Loucy (cell line): ENCODE measurements around the gene NHERF1.

Source experiments
- EZH2phosphoT487 ChIP-seq: fragments of 200-600 bp; IDR thresholded peaks from 2 replicates; pipeline ENCODE4 v1.6.1; 2018; ENCODE audit warnings: antibody characterized with exemption, mild to moderate bottlenecking, moderate library complexity, borderline replicate concordance
- TF ChIP-seq, protein P1 (sequence below): fragments of 200-600 bp; sonication (generic); conservative IDR thresholded peaks from 2 replicates; pipeline ENCODE4 v1.5.1; 2014; ENCODE audit warnings: mild to moderate bottlenecking, antibody characterized with exemption, low read length

DNA sequence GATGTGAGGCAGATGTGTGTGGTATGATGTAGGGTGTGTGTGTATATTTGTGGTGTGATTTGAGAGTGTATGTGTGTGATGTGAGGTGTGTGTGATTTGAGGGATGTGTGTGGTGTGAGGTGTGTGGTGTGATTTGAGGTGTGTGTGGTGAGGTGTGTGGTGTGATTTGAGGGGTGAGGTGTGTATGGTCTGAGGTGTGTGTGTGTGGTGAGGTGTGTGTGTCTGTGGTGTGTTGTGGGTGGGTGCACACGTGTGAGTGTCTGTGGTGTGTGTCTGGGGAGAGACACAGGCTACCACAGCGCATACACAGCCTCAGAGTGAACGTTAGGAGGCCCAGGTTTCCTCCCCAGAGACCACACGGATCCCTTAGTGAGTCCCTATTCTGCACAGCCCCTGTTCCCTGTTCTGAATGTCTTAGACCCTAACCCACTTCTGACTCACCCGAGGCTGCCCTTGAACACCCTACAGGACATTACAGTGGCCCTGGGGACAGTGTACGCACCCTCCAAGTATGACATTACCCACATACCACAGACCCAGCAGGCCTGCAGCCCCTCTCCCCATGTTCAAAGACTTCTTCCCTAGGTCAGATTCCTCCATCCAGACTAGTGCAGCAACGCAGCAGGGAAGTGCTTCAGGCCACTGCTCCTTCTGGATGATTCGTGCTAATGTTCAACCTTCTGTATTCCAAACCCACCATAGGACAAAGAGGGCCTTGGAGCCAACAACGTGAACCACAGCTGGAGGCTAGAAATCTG, 14.9 kb upstream of the NHERF1 start:
- TF ChIP-seq, protein P1, sequence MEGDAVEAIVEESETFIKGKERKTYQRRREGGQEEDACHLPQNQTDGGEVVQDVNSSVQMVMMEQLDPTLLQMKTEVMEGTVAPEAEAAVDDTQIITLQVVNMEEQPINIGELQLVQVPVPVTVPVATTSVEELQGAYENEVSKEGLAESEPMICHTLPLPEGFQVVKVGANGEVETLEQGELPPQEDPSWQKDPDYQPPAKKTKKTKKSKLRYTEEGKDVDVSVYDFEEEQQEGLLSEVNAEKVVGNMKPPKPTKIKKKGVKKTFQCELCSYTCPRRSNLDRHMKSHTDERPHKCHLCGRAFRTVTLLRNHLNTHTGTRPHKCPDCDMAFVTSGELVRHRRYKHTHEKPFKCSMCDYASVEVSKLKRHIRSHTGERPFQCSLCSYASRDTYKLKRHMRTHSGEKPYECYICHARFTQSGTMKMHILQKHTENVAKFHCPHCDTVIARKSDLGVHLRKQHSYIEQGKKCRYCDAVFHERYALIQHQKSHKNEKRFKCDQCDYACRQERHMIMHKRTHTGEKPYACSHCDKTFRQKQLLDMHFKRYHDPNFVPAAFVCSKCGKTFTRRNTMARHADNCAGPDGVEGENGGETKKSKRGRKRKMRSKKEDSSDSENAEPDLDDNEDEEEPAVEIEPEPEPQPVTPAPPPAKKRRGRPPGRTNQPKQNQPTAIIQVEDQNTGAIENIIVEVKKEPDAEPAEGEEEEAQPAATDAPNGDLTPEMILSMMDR = no peak
- no peak for TF ChIP-seq EZH2phosphoT487
